ENCODE results near the gene ADGRD1. TPM values are rescaled to one million over a fixed set of nuclear protein-coding genes. Genes with fewer than 3 reads are reported as not detected.

Gene ADGRD1
- total RNA-seq, 4 donors from 2014 or later, result 28.2 to 52.4 (median 41.8) TPM

GRCh38 chr12:131006036-131006735 is 52.5 kb downstream of the ADGRD1 start:
- WGBS, result 85% methylated on average over 10 of the region's 21 CpGs
- Histone ChIP-seq H3K27me3 (no peaks in the 10 kb centered on the region), H3K36me3 (peaks cover 0 to 52% (median 39%) of the 10 kb centered on the region in 4 donors), H3K9me3 (no peaks in the 10 kb centered on the region), H3K4me3 (no peak overlapping the region), H3K27ac (replicated peaks in 1 of 4) (peak overlapping the region in 2 of 4 donors; percentile 40 to 70), H3K4me1 (peaks cover 21 to 40% (median 33%) of the 10 kb centered on the region in 4 donors)
- TF ChIP-seq CTCF (IDR thresholded peaks at IDR 0.05) (no peak), POLR2A (IDR thresholded peaks at IDR 0.05; ENCODE audit: low read depth) (no peak), POLR2AphosphoS5 (IDR thresholded peaks at IDR 0.05) (no peak), EP300 (IDR thresholded peaks at IDR 0.05) (no peak)
- no peak for DNase-seq (ENCODE audit: extremely low spot score)
- intact Hi-C loops (cut with DNase I), result loop anchor here (10.0 kb wide), 1 partner anchor 91 kb away; no protein-coding TSS in a partner anchor

GRCh38 chr12:131007031-131007739 is 53.5 kb downstream of the ADGRD1 start:
- TF ChIP-seq POLR2A (IDR thresholded peaks at IDR 0.05; ENCODE audit: low read depth) (no peak), POLR2AphosphoS5 (IDR thresholded peaks at IDR 0.05) (peak; percentile 10 to 46)
- Histone ChIP-seq H3K27ac (replicated peaks in 1 of 4) (peak overlapping the region; percentile 5 to 70 (median 30)), H3K9me3 (no peaks in the 10 kb centered on the region), H3K27me3 (no peaks in the 10 kb centered on the region), H3K4me3 (no peak overlapping the region), H3K36me3 (peaks cover 0 to 60% (median 43%) of the 10 kb centered on the region in 4 donors), H3K4me1 (peaks cover 21 to 36% (median 30%) of the 10 kb centered on the region in 4 donors)
- intact Hi-C loops (cut with DNase I), result loop anchor here (10.0 kb wide), 1 partner anchor 92 kb away; no protein-coding TSS in a partner anchor
- no peak for DNase-seq (ENCODE audit: extremely low spot score)
- WGBS, result 27% methylated on average over 13 of the region's 20 CpGs

GRCh38 chr12:131007740-131008117 is 54.0 kb downstream of the ADGRD1 start:
- Histone ChIP-seq H3K9me3 (no peaks in the 10 kb centered on the region), H3K27ac (replicated peaks in 1 of 4) (peak overlapping the region in 3 of 4 donors; percentile 5 to 70 (median 40)), H3K4me1 (peaks cover 21 to 34% (median 25%) of the 10 kb centered on the region in 4 donors), H3K36me3 (peaks cover 0 to 65% (median 43%) of the 10 kb centered on the region in 4 donors), H3K27me3 (no peaks in the 10 kb centered on the region), H3K4me3 (no peak overlapping the region)
- TF ChIP-seq CTCF (IDR thresholded peaks at IDR 0.05) (no peak), POLR2AphosphoS5 (IDR thresholded peaks at IDR 0.05) (no peak), EP300 (IDR thresholded peaks at IDR 0.05) (no peak), POLR2A (IDR thresholded peaks at IDR 0.05; ENCODE audit: low read depth) (no peak)
- DNase-seq (ENCODE audit: extremely low spot score), result no peak
- WGBS, result 49% methylated on average over 3 of the region's 3 CpGs
- intact Hi-C loops (cut with DNase I), result loop anchor here (10.0 kb wide), 1 partner anchor 93 kb away; no protein-coding TSS in a partner anchor

- WGBS, result 87% methylated on average over 26 of the region's 26 CpGs
- peaks cover 0 to 65% (median 38%) of the 10 kb centered on the region in 4 donors for H3K36me3 ChIP-seq
- H3K9me3 ChIP-seq, result no peaks in the 10 kb centered on the region
- no peaks in the 10 kb centered on the region for H3K27me3 ChIP-seq
- peak overlapping the region in 2 of 4 donors; percentile 5 to 40 for H3K27ac ChIP-seq (replicated peaks in 1 of 4)
- no peak for TF ChIP-seq EP300 (IDR thresholded peaks at IDR 0.05)
- no peak for TF ChIP-seq POLR2AphosphoS5 (IDR thresholded peaks at IDR 0.05)
- no peak for TF ChIP-seq POLR2A (IDR thresholded peaks at IDR 0.05; ENCODE audit: low read depth)
- TF ChIP-seq CTCF (IDR thresholded peaks at IDR 0.05), result no peak
- no peak overlapping the region for H3K4me3 ChIP-seq
- no peak for DNase-seq (ENCODE audit: extremely low spot score)
- peaks cover 21 to 30% (median 22%) of the 10 kb centered on the region in 4 donors for H3K4me1 ChIP-seq
- intact Hi-C loops (cut with DNase I), result loop anchor here (10.0 kb wide), 1 partner anchor 94 kb away; no protein-coding TSS in a partner anchor
These were observed 54.6 kb downstream of the ADGRD1 start for GRCh38 chr12:131008131-131008912.

All from esophagus muscularis mucosa (tissue), 4 donors.